GM12891 (cell line): ENCODE results near the gene GPR171.

Experiments used
- POLR2AphosphoS5 ChIP-seq: IDR thresholded peaks from 2 replicates; pipeline ENCODE4 v1.6.1; 2011; ENCODE audit warnings: low read depth, low read length, control low read depth
- SPI1 ChIP-seq: IDR thresholded peaks from 2 replicates; pipeline ENCODE4 v1.6.1; 2011; ENCODE audit warnings: low read depth, low read length, control low read depth

GRCh38 chr3:151197228-151197627 lies 5.8 kb downstream of the GPR171 start:
- TF ChIP-seq POLR2AphosphoS5 (no peak), SPI1 (no peak)
